GM21737 (cell line): ENCODE data around the gene HMG20A.

Experiments used
- ATAC-seq: cut with Tn5 transposase; IDR thresholded peaks from one replicate; pipeline ENCODE4 v1.9.1; 2021; ENCODE audit warnings: mild to moderate bottlenecking, moderate library complexity; ENCODE audit not compliant: unreplicated experiment

The HMG20A gene

DNA sequence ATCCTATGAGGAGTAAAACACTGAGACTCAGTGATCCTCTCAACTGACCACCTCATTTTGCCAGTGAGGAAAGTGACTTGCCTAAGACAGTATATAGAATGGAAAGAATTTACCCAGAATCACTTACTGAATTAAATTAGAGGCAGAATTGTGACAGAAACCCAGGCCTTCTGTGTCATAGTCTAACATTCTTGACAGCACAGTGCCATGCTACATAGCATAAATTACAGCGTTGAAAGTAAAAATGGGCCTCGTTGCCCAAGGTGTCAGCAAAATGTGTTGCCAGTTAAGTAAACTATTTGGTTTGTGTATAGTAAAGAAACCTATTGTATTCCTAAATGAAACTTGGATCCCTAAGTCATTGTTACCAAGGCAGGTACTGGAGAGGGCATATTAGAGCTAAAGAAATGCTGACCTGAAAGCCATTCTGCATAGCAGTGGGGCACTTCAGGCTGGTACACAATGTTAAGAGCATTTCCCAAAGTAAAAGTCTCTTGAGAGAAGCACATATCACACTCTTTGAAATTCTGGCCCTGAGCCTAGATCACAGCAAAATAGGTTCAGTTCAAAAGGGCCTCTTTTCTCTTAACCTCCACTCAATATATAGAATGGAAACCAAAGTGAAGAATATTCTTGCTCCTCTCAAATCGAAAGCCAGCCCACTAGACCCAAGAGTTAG lies 53.8 kb downstream of the HMG20A start:
- ATAC-seq, result no peak

DNA sequence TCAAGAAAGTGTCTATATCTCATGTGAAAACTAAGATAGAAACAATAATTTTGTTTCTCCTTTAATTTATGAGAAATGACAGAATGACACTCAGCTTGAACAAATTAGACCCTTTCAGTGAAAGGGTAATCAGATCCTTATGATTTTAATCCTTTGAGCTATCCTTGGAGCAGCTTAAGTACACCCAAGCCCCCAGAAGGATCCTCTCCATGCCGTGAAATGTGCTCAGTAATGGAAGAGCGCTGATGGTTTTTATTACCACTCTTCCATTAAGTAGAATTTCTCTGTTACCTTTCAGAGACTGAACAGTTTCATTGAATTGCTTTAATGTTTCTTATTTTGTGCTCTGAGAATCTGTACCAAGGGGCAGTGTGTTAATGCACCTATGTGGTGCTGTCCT lies 54.3 kb downstream of the HMG20A start:
- ATAC-seq, result no peak

DNA sequence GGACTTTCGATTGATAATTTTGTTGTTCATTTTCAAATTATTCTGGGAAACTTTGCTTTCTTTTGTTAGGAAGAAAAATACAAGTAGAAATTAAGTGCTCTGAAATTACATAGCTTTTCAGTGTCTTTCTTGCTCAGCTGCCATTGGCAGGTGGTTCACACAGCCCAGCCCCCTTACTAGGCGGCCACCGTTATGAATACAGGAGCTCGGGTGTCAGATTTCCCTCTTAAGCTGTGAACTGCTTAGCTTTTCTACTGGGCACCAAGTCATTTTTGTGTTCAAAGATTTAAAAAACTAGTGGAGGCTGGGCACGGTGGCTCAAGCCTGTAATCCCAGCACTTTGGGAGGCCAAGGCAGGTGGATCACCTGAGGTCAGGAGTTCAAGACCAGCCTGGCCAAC lies 55.2 kb downstream of the HMG20A start:
- ATAC-seq, result no peak

DNA sequence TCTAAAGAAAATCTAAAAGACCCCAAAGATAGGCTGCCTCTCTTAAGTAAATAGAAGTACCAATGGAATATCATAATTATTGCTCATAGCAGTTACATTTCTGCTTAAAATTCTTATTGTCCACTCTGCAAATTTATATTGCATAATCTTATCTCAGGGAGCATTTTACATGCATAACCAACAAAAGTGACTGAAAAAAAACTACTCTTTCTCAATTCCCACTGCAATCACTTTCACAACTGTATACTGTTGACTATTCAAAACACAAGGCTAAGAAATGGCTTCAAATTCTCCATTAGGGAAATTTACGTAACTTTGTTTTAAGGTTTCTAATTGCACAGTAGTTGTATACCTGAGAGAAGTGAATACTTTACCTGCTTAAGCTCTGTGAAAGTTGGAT lies 56.3 kb downstream of the HMG20A start:
- no peak for ATAC-seq

DNA sequence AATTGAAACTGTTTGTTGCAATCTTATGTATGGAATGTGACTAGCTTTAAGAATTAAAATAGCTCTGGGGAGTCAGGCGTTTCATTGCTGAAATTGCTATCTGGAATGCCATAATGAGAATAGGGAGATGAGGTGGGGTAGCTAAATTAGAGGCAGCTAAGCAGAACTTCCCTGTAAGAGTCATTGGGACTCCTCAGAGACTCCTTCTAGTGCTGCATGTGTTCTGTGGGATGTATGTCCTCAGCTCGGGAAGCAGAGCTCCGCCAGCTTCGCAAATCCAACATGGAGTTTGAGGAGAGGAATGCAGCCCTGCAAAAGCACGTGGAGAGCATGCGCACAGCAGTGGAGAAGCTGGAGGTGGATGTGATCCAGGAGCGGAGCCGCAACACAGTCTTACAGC lies 57.4 kb downstream of the HMG20A start:
- no peak for ATAC-seq

DNA sequence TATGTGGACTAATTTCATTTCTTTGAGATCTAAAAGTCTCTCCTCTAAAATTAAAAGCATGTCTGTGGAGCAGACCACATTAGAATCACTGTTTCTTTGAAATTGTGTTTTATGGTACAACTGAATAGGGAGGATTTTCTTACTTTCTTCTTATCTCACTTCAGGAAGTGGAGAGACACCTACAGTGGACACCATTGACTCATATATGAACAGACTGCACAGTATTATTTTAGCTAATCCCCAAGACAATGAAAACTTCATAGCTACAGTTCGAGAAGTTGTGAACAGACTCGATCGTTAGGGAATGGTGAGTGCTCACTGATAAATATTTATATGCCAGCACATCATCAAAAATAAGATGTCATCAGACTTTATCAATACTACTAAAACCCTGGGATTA lies 58.3 kb downstream of the HMG20A start:
- no peak for ATAC-seq

DNA sequence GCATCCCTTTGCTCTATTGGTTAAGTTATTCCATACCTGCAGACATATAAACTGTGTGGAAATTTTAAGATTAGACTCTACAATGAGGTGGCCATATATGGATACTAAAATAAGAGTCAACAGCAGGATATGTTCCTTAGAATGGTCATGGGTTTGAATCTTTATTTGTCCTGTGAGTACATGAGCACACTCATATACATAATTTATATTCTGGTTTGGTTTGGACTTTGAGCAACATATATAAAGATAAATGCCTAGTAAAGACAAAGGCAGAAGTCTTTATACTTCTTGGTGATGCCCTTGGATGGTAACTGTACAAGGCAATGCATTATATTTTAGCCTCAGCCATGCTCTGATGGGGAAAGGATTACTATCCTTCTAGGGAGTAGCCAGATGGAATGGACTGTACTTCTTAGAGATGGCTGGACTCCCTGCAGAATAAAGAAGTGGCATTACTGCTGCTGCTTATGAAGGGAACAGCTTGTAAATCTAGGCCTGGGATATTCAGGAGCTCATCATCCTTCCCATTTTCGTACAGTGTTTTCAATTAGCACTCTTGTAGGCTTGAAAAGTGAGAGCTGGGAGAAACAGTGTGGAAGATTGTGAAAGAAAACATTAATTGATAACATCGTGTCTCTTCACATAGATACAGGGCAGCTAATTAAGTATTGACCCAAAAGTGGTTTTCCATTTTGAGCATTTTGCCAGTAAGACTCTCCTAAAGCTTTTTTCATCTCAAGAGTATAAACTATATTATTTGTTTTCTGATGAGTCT lies 60.4 kb downstream of the HMG20A start:
- ATAC-seq, result no peak

DNA sequence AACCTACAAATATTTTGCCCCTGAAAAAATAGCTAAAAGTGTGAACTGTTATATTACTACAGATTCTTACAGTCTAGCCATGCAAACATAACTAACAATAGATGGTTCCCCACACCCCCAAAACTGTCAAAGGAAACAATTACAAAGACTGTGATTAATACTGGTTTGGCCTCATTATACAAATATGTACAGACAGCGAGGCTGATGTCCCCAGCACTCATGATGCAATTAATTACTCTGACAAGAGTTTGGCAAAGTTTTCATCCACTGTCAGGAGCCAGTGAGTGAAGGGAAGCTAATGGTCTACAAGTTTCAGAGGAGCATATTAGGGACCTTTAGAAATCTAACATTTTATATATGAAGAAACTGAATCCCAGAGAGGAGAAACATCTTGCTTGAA lies 61.0 kb downstream of the HMG20A start:
- ATAC-seq, result no peak

DNA sequence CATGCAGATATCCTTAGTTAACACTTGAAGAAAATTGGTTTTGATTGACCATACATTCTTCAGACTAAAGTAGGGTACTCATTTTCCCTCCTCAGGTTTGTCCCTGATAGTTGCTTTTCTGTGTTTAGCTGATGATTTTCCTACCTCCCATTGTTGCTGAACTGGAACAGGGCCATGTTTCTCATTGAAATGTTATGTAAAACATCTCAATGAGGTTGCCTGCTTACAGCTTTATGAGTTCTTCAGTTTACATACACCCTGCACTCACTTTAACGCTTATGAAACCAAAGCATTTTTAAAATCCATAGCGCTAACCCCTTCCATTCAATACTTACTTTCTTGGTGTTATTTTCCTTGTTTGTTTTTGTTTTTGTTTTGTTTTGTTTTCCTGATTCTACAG lies 61.9 kb downstream of the HMG20A start:
- ATAC-seq, result no peak

DNA sequence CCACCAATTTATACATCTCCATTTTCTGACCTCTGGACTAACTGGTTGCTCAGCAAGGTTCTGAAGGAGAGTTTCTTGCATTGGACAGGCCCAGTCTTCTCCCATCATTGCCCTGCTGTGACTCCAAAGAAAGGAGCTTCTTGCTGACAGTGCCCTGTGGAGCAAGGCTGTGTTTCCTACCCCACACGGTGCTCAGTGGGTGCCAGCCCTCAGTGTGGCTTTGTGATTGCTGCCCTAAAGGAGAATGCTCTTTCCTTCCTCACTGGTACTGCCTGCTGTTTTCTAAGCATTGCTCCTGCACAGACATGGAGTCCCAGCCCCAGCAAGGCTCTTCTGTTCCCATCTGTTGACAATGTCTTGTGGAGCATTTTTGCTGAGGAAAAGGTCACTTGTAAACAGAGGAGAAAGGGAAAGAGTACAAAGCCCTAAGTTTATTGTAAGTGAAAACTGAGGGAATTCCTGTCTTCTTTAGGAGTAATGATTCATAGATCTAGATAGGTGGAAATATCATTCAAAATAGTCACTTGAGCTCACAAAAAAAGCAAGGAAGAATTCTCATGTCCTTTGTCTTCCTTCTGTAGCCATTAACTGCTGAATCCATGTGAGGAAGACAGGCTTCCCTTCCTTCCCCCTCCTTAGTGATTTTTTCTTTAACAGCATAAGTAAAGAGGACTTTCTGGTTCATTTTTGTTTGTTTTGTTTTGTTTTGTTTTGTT lies 62.9 kb downstream of the HMG20A start:
- no peak for ATAC-seq

DNA sequence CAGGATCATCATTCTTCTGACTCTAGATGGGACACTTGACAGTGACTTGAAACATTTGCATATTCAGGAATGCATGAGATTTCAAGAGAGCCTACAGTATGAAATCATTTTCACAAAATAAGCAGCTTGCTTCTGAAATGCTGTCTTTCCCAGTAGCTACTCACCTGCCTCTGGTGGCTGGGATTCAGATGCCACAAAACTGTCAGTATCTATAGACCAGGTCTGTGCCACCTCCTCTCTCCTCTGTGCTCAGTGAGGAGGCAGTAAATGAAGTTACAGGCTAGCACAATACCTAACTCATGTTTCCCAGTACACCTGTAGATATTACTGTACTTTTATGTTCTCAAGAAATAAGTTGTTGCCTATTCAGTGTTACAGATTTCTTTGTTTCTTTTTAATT lies 64.3 kb downstream of the HMG20A start:
- no peak for ATAC-seq

DNA sequence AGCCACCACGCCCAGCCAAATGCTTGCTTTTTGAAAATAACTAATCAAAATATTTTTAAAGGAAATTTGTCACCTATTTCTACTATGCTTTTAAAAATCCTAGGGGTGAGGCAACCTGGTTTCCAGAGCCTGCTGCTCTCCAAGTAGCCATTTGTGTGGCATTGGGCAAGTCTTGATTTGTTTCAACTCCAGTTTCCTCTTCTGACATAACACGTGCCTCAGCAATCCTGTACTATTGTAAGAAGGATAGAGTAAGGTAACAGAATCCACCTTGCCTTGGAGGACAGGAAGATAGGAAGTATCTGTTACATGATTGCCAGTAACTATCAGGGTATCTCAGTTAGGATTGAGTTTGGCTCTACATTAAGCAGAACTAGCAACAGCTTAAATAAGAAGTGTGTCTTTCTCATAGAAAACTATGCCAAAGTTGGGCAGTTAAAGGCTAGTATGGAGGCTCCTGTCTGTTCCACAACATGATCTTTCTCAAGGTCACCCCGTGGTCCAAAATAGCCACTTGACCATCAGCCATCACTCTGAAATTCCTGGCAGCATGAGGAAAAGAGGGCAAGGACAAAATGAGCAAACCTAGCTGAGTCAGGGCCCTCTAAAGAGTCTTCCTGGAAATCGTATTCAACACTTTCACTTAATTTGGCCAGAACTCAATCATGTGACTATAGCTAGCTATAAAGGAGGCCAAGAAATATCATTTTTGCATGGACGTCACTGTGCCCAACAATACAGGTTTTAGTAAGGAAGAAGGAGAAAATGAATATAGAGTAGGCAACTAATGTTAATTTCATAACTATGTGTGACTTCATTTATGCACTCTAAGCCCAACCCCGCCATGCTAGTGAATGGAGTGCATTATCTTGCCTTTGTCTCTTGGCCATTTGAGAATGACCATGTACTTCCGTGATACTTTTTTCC lies 66.1 kb downstream of the HMG20A start:
- no peak for ATAC-seq

DNA sequence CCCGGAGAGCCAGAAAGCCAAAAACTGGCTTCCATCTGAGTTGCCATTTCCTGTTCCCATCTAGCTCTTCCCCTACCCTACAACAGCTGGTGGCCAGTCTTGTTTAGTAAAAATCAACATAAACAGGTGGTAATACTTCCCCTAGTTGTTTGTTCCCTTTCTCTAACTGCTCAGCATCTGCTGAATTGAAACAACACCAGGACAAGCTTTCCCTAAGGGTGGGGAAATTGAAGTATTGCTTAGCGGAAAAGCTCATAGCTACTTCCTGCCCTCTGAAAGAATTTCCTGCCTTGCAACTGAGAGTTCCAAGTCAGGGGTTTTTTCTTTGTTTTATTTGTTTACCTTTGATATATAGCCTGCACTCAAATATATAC lies 66.8 kb downstream of the HMG20A start:
- ATAC-seq, result no peak

DNA sequence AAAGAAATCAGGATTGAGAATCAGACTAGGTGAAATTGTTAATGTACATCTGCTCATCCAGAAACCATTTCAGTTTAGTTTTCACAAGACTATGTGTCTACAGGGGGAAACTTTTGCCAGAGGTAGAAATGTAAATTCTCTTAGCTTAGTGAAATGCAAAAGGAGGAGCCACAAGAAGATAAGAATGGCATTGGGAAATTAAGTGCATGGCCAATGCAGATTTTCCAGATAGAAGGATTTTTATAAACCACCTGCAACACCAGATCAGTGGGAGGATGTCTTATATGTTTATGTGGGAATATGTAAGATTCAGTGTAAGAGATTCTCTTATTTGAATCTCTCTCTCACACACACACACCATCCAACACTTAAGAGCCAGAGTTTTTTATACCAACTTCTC lies 67.2 kb downstream of the HMG20A start:
- no peak for ATAC-seq

DNA sequence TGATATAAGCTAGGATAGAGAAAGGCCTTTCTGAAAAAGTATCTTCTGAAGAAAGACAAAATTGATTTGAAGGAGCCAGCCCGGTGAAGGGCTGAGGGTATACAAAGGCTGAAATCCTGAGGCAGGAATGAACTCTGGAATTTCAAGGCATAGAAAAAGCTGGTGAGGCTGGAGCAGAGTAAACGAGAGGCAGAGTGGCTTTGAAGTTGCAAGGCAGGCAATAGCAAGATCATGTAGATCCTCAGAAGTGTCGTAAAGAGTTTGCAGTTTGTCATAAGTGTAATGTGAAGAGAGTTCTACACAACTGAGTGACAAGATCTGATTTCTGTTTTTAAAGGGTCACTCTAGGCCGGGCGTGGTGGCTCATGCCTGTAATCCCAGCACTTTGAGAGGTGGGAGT lies 69.0 kb downstream of the HMG20A start:
- no peak for ATAC-seq

DNA sequence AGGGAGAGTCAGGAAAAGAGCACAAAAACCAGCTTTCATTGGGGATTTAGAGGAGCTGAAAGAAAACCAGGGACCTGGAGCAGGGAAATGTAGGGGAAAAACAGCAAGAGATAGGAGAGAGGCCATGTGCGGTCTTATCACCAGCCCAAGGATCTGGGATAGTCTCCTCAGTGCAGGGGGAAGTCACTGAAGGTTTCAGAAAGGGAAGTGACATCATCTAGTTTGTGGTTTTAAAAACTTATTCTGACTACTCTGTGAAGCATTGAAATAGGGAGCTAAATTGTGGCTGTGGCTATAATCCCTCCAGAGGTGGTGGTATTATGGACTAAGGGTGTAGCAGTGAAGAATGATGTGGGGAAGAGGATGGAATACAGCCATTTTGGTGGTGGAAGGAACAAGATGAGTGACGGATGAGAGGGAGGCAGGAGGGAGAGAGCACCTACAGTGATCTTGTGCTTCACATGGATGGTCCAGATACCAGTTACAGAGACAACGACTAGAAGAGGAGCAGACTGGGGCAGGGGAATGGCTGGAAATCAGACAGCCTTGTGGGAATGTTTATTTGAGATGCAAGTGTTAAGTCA lies 72.7 kb downstream of the HMG20A start:
- no peak for ATAC-seq

DNA sequence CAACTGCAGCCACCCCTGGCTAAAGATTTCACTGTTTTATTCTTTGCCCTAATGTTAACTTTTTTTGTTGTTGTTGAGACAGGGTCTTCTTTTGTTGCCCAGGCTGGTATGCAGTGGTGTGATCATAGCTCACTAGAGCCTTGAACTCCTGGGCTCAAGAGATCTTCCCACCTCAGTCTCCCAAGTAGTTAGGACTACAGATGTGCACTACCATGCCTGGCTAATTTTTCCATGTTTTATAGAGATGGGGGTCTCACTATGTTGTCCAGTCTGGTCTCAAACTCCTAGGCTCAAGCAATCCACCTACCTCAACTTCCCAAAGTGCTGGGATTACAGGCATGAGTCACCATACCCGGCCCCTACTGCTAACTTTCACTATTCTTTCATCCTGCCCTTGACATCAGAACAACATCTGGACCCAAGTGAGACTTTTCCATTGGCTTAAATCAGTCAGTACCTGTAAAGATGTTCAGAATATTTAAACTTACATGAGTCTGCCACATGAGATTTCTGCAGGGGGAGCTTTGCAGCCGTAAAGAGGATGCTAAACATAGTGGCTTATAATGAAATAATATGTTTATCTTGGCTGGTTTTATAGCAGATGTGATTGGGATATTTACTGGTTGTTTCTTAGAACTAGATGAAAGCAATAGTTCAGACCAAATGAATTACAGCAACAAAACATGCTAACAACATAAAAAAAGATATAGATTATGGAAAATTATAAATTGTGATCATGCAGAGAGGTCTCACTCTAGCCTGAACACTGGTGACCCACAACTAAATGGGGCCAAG lies 73.6 kb downstream of the HMG20A start:
- no peak for ATAC-seq

DNA sequence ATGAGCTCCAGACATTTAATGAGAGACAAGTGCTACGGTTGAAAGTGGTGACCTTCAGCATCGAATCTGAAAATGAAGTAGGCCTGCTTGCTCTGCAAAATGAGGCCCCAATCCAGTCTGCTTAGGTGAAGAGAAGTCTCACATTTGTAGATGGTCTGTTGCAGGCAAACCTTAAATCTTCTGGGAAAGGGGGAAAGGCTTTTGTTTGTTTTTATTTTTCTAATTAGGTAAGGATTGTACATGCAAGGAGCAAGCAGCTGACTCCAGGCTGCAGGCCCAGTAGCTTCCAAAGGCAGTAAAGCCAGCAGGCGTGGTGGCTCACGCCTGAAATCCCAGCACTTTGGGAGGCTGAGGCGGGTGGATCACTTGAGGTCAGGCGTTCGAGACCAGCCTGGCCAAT lies 74.3 kb downstream of the HMG20A start:
- ATAC-seq, result no peak

DNA sequence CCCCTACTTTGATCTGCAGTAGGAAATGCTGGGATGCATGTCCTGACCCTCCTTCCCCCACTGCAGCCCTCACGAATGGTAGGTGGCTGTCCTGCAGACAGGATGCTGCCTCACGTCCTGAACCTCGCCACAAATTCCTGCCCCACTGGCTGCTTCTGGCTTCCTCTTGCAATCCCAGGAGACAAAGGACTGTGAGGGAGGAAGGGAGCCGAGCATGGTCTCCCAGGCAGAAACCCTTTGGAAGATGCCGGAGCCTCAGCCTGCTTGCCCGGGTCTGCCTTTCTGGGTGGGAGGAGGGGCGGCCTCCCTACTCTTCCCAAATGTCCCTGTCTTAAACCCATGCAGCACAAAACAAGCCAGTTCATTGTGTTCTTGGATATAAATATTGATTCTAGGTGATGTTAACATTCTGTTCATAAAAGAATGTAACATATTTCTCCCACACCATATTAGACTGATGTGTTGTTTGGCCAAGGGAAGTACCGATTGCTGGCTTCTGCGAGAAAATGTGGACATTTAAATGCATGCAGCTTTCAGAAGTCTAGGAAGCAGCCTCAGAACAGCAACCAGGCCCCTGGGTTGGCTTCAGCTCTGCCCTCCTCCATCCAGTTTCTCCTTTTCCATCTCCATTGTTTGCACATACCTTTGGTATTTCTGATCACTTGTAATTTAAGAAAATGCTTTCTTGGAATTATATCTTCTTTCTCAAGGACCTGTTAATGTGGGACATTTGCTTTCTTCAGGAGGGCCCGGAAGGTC lies 75.3 kb downstream of the HMG20A start:
- no peak for ATAC-seq
